Measurements from ENCODE around the gene RSPH3. TPM values are rescaled to one million over a fixed set of nuclear protein-coding genes. Genes with fewer than 3 reads are reported as not detected.

Gene RSPH3
- total RNA-seq, 4 donors from 2014 or later = 1.9 to 4.4 (median 2.3) TPM

DNA sequence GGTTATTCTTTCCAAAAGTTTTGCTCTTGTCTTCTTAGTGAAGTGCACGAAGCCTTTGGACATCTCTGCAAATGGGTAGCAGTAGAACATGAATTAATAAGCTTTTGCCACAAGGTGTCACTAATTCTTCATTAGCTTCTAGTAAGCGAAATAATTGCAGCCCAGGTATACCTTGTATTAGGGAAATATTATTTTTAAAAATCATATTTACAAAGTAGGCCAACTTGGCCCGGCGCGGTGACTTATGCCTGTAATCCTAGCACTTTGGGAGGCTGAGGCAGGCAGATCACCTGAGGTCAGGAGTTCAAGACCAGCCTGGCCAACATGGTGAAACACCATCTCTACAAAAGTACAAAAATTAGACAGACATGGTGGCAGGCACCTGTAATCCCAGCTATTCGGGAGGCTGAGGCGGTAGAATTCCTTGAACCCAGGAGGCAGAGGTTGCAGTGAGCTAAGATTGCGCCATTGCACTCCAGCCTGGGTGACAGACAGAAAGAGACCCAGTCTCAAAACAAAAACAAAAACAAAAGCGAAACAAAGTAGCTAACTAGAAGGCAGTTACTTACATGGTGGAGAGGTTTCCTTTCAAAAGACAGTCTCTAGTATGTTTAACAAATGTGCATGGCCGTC is 8.8 kb upstream of the RSPH3 start:
- no peak for DNase-seq
- no peak overlapping the region for H3K27ac ChIP-seq
- no peaks in the 10 kb centered on the region for H3K36me3 ChIP-seq
- H3K9me3 ChIP-seq = no peaks in the 10 kb centered on the region
- ATAC-seq = no peak
- no peaks in the 10 kb centered on the region for H3K27me3 ChIP-seq
- no peaks in the 10 kb centered on the region for H3K4me1 ChIP-seq
- no peak overlapping the region for H3K4me3 ChIP-seq
- intact Hi-C loops (cut with DNase I; ENCODE audit: low total_unique reads) = no loop called here
- in situ Hi-C loops (cut with MboI; ENCODE audit: low sequenced_read_pairs in 4 of 4) = no loop called here
- no peak for TF ChIP-seq POLR2A (IDR thresholded peaks at IDR 0.05)
- TF ChIP-seq, protein P1, sequence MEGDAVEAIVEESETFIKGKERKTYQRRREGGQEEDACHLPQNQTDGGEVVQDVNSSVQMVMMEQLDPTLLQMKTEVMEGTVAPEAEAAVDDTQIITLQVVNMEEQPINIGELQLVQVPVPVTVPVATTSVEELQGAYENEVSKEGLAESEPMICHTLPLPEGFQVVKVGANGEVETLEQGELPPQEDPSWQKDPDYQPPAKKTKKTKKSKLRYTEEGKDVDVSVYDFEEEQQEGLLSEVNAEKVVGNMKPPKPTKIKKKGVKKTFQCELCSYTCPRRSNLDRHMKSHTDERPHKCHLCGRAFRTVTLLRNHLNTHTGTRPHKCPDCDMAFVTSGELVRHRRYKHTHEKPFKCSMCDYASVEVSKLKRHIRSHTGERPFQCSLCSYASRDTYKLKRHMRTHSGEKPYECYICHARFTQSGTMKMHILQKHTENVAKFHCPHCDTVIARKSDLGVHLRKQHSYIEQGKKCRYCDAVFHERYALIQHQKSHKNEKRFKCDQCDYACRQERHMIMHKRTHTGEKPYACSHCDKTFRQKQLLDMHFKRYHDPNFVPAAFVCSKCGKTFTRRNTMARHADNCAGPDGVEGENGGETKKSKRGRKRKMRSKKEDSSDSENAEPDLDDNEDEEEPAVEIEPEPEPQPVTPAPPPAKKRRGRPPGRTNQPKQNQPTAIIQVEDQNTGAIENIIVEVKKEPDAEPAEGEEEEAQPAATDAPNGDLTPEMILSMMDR (IDR thresholded peaks at IDR 0.05 in 4 of 5, conservative IDR thresholded peaks at IDR 0.05 in 1 of 5) = peak in 2 of 5 experiments; percentile 27 to 29

- no peak for ATAC-seq
- Histone ChIP-seq H3K36me3 (no peaks in the 10 kb centered on the region), H3K27ac (no peak overlapping the region), H3K27me3 (no peaks in the 10 kb centered on the region), H3K4me3 (no peak overlapping the region), H3K9me3 (no peaks in the 10 kb centered on the region), H3K4me1 (peaks cover 0 to 4% of the 10 kb centered on the region in 2 donors)
- intact Hi-C loops (cut with DNase I; ENCODE audit: low total_unique reads) (no loop called here), in situ Hi-C loops (cut with MboI; ENCODE audit: low sequenced_read_pairs in 4 of 4) (no loop called here)
- TF ChIP-seq POLR2A (IDR thresholded peaks at IDR 0.05) = no peak
- TF ChIP-seq, protein P1 (IDR thresholded peaks at IDR 0.05 in 4 of 5, conservative IDR thresholded peaks at IDR 0.05 in 1 of 5) = no peak
- DNase-seq = no peak
Measured at GRCh38 chr6:159007510-159007909, 7.5 kb upstream of the RSPH3 start.

DNA sequence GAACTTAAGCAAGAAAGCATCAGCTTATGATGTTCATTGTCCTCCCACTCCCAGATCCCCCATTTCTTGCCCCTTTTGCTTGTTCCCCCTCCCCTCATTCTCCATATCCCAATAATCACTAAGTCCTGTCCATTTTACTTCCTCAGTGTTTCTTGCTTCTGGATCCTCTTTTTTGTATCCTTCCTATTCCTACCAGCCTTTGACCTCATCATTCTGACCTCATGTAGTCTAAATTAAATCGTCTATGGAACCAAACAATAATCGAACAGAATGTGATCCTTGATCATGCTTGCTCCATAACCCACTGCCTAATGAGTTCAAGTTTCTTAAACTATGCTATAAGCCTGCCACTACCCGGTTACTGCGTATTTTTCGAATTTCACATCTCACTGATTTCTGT is 5.4 kb upstream of the RSPH3 start:
- ATAC-seq = no peak
- H3K4me3 ChIP-seq = no peak overlapping the region
- in situ Hi-C loops (cut with MboI; ENCODE audit: low sequenced_read_pairs in 4 of 4) (no loop called here), intact Hi-C loops (cut with DNase I; ENCODE audit: low total_unique reads) (no loop called here)
- no peak overlapping the region for H3K27ac ChIP-seq
- no peaks in the 10 kb centered on the region for H3K27me3 ChIP-seq
- no peak for TF ChIP-seq POLR2A (IDR thresholded peaks at IDR 0.05)
- TF ChIP-seq, protein P1 (IDR thresholded peaks at IDR 0.05 in 4 of 5, conservative IDR thresholded peaks at IDR 0.05 in 1 of 5) = no peak
- H3K4me1 ChIP-seq = peaks cover 10 to 15% of the 10 kb centered on the region in 2 donors
- no peaks in the 10 kb centered on the region for H3K9me3 ChIP-seq
- no peak for DNase-seq
- no peaks in the 10 kb centered on the region for H3K36me3 ChIP-seq

GRCh38 chr6:159004592-159004991 is 4.6 kb upstream of the RSPH3 start:
- peaks cover 13 to 17% of the 10 kb centered on the region in 2 donors for H3K4me1 ChIP-seq
- TF ChIP-seq, protein P1 (IDR thresholded peaks at IDR 0.05 in 4 of 5, conservative IDR thresholded peaks at IDR 0.05 in 1 of 5) = no peak
- TF ChIP-seq POLR2A (IDR thresholded peaks at IDR 0.05) = no peak
- in situ Hi-C loops (cut with MboI; ENCODE audit: low sequenced_read_pairs in 4 of 4) (no loop called here), intact Hi-C loops (cut with DNase I; ENCODE audit: low total_unique reads) (loop anchor here (5.0 kb wide), 2 partner anchors 103 to 123 kb away; no protein-coding TSS in a partner anchor)
- no peaks in the 10 kb centered on the region for H3K27me3 ChIP-seq
- H3K36me3 ChIP-seq = no peaks in the 10 kb centered on the region
- no peak for DNase-seq
- no peak overlapping the region for H3K4me3 ChIP-seq
- ATAC-seq = no peak
- H3K9me3 ChIP-seq = no peaks in the 10 kb centered on the region
- H3K27ac ChIP-seq = no peak overlapping the region

Measured in gastrocnemius medialis (tissue), 4 donors.